DND-41 (cell line): ENCODE data around the gene ILK.
A peak's percentile ranks its signal among the peaks of the same experiment; 100 is the strongest.

Source experiments
- ATAC-seq: fragments of 200-7000 bp; cut with Tn5 transposase; 3 replicates; pipeline ENCODE4 v1.9.1; 2021; ENCODE audit warnings: low read depth; ENCODE audit not compliant: insufficient read depth
- DNase-seq: peaks from one replicate; pipeline ENCODE4 v3.0.0-alpha.2; 2020
- H2AFZ ChIP-seq: 2 replicates; pipeline ENCODE4 v1.6.0; 2012; ENCODE audit warnings: low read depth, low read length
- H3K27ac ChIP-seq: 2 replicates; pipeline ENCODE4 v1.5.1; 2012; ENCODE audit warnings: low read length, inconsistent platforms
- H3K27me3 ChIP-seq: fragments of 200-600 bp; sonication (generic); 2 replicates; pipeline ENCODE4 v1.6.0; 2012; ENCODE audit warnings: low read length, mild to moderate bottlenecking, inconsistent platforms; ENCODE audit not compliant: insufficient read depth, poor library complexity
- H3K36me3 ChIP-seq: 2 replicates; pipeline ENCODE4 v1.5.1; 2012; ENCODE audit warnings: low read length, inconsistent platforms; ENCODE audit not compliant: insufficient read depth
- H3K4me1 ChIP-seq: 2 replicates; pipeline ENCODE4 v1.5.1; 2012; ENCODE audit warnings: mild to moderate bottlenecking, low read length; ENCODE audit not compliant: insufficient read depth
- H3K4me2 ChIP-seq: 2 replicates; pipeline ENCODE4 v1.6.0; 2012; ENCODE audit warnings: mild to moderate bottlenecking, moderate library complexity, low read length, inconsistent platforms; ENCODE audit not compliant: insufficient read depth
- H3K4me3 ChIP-seq, 2 experiments: fragments of 200-600 bp in 1 of 2; shearing (Covaris generic) in 1 of 2; 2 replicates each; pipeline ENCODE4 v1.5.1; 2012 to 2016; ENCODE audit warnings: inconsistent platforms in 2 of 2, low read length in 2 of 2, mild to moderate bottlenecking in 2 of 2, low read depth in 1 of 2, moderate library complexity in 1 of 2
- H3K79me2 ChIP-seq: 2 replicates; pipeline ENCODE4 v1.6.0; 2012; ENCODE audit warnings: low read length, inconsistent platforms; ENCODE audit not compliant: insufficient read depth
- H3K9ac ChIP-seq: 2 replicates; pipeline ENCODE4 v1.6.0; 2012; ENCODE audit warnings: low read depth, mild to moderate bottlenecking, inconsistent platforms, low read length, moderate library complexity
- H3K9me3 ChIP-seq: 2 replicates; pipeline ENCODE4 v1.5.1; 2012; ENCODE audit warnings: low read length, moderate library complexity, mild to moderate bottlenecking, inconsistent platforms; ENCODE audit not compliant: insufficient read depth, severe bottlenecking
- H4K20me1 ChIP-seq: 2 replicates; pipeline ENCODE4 v1.6.0; 2012; ENCODE audit warnings: low read length; ENCODE audit not compliant: insufficient read depth
- EZH2 ChIP-seq: IDR thresholded peaks from 3 replicates; pipeline ENCODE4 v1.6.1; 2012; ENCODE audit warnings: borderline replicate concordance, low read depth, mild to moderate bottlenecking, moderate library complexity, low read length, inconsistent platforms; ENCODE audit not compliant: severe bottlenecking
- TF ChIP-seq, protein P1 (sequence below): IDR thresholded peaks from 2 replicates; pipeline ENCODE4 v1.5.1; 2012; ENCODE audit warnings: borderline replicate concordance, low read length, moderate library complexity, mild to moderate bottlenecking; ENCODE audit not compliant: poor library complexity, severe bottlenecking; ENCODE audit errors: extremely low read depth

ILK gene

DNA sequence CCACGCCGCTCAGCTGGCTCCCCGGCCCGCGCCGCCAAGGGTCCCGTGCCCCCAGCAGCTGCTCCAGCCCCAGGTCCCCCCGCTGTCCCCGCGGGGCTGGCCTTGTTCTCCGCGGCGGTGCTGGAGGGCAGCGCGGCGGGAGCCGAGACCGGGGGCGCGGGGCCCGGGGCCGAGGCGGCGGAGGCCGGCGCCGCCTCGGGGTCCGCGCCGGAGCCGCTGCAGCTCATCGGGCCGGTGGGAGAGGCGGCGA, 8.3 kb downstream of the ILK start:
- H3K4me1 ChIP-seq = peaks cover 48% of the 10 kb centered on the region
- H3K36me3 ChIP-seq = peaks cover 67% of the 10 kb centered on the region
- H3K79me2 ChIP-seq = peaks cover 27% of the 10 kb centered on the region
- no peaks in the 10 kb centered on the region for H3K27me3 ChIP-seq
- H3K9me3 ChIP-seq = no peaks in the 10 kb centered on the region
- DNase-seq (no peak), ATAC-seq (no peak; the same call in 2 of the 3 replicates)
- H4K20me1 ChIP-seq = peaks cover 19% of the 10 kb centered on the region
- H3K27ac ChIP-seq = peak overlapping the region; percentile 75
- peak overlapping the region; percentile 99 for H3K4me2 ChIP-seq
- H3K9ac ChIP-seq = peak overlapping the region; percentile 72
- H3K4me3 ChIP-seq = peak overlapping the region; percentile 69 to 74
- H2AFZ ChIP-seq = peak overlapping the region; percentile 61; the same call in 1 of the 2 replicates
- TF ChIP-seq EZH2 = no peak
- TF ChIP-seq, protein P1, sequence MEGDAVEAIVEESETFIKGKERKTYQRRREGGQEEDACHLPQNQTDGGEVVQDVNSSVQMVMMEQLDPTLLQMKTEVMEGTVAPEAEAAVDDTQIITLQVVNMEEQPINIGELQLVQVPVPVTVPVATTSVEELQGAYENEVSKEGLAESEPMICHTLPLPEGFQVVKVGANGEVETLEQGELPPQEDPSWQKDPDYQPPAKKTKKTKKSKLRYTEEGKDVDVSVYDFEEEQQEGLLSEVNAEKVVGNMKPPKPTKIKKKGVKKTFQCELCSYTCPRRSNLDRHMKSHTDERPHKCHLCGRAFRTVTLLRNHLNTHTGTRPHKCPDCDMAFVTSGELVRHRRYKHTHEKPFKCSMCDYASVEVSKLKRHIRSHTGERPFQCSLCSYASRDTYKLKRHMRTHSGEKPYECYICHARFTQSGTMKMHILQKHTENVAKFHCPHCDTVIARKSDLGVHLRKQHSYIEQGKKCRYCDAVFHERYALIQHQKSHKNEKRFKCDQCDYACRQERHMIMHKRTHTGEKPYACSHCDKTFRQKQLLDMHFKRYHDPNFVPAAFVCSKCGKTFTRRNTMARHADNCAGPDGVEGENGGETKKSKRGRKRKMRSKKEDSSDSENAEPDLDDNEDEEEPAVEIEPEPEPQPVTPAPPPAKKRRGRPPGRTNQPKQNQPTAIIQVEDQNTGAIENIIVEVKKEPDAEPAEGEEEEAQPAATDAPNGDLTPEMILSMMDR = no peak

DNA sequence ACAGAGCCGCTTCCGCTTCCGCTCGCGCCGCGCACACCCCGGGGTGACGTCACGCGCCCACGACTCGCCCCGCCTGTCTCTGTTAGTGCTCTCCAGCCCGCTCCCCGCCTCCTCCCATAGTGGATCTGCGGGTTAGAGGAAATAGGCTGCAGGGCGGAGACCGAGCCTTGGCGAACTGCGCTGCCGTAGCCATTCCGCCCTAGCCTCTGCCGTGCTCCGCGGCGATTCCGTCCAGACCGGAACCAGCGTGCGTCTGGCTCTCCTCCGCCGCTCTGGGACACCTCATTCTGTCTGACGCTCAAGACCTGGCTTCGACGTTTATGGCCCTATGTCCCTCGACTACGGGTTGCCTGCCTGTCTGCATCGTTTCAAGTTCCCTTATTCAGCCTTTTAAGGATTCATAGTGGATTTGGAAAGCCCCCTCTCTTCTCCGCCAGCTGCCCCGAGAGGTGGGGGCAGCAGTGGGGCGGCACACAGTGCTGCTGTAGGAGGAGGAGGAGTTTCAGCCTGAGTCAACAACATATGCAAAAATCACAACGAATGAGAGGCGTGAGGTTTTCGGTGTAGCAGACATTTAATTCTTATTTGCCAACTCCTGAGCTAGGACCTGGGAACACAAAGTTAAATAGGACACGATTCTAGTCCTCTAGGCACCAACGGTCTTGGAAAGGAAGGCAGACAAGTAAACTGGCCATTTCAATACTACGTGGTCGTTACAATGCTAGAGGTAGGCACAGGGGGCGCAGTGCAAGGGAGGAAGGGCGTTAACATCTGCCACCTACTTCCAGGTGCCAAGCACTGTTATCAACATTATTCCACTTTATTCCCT, 8.9 kb downstream of the ILK start, which contains the start of gene TAF10:
TSS of gene TAF10 (minus strand) at position 4 of the 829 bp plus-strand sequence. CDS start 27 bp downstream, outside the sequence.
- H4K20me1 ChIP-seq = peaks cover 19% of the 10 kb centered on the region
- DNase-seq (peak; percentile 97), ATAC-seq (peak; percentile 93)
- TF ChIP-seq, protein P1 = peak; percentile 71
- no peak for TF ChIP-seq EZH2
- no peaks in the 10 kb centered on the region for H3K9me3 ChIP-seq
- H3K4me1 ChIP-seq = peaks cover 45% of the 10 kb centered on the region
- peak within 1 kb of the TSS; percentile 72 for H3K9ac ChIP-seq
- peaks cover 69% of the 10 kb centered on the region for H3K36me3 ChIP-seq
- peak within 1 kb of the TSS; percentile 99 for H3K27ac ChIP-seq
- peak within 1 kb of the TSS; percentile 99 for H3K4me2 ChIP-seq
- H3K4me3 ChIP-seq = peak within 1 kb of the TSS; percentile 69 to 74
- peaks cover 30% of the 10 kb centered on the region for H3K79me2 ChIP-seq
- peak within 1 kb of the TSS; percentile 95 for H2AFZ ChIP-seq
- H3K27me3 ChIP-seq = no peaks in the 10 kb centered on the region

DNA sequence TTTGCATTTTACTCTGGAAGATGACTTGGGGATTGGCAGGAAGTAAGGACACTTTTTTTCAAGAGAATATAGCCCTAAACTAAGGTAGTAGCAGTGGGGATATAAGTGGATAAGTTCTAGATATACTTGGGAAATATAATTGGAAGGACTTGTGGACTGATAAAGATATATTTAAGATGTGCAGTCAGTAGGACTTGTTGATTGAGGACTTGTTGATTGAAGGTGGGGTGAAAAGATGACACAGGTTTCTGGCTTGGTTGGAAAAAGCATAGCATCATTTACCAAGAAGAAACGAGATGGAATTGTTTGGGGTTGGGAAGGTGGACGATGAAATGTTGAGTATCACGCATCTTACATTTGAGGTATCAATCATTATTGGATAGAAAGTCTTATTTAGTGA, 9.9 kb downstream of the ILK start:
- ATAC-seq = no peak
- peak overlapping the region; percentile 72 for H3K9ac ChIP-seq

More for the DNA sequence above, 9.9 kb downstream of the ILK start:
- no peak for TF ChIP-seq EZH2
- TF ChIP-seq, protein P1 = no peak
- DNase-seq = no peak
- no peaks in the 10 kb centered on the region for H3K27me3 ChIP-seq
- peaks cover 59% of the 10 kb centered on the region for H3K36me3 ChIP-seq
- no peak overlapping the region for H2AFZ ChIP-seq
- H3K4me3 ChIP-seq = no peak overlapping the region
- peaks cover 53% of the 10 kb centered on the region for H3K4me1 ChIP-seq
- peaks cover 14% of the 10 kb centered on the region for H4K20me1 ChIP-seq
- peak overlapping the region; percentile 99 for H3K4me2 ChIP-seq
- no peaks in the 10 kb centered on the region for H3K9me3 ChIP-seq
- peaks cover 36% of the 10 kb centered on the region for H3K79me2 ChIP-seq
- H3K27ac ChIP-seq = no peak overlapping the region
